Lower lobe of right lung (tissue), 2 donors: Measurements from ENCODE around the gene IFNL1. TPM values are rescaled to one million over a fixed set of nuclear protein-coding genes. Genes with fewer than 3 reads are reported as not detected.
"Not testable (repeated sequence)": the region's sequence is repeated elsewhere in the genome, so short reads cannot be mapped to it uniquely, and the experiment has no call there.

Experiments used
- ATAC-seq, 2 donors: fragments of 200-7000 bp; cut with Tn5 transposase; one replicate each; pipeline ENCODE4 v1.9.1; 2020 to 2022; ENCODE audit warnings: mild to moderate bottlenecking in 2 of 2, moderate library complexity in 2 of 2
- DNase-seq: peaks from one replicate; pipeline ENCODE4 v3.0.0-alpha.2; 2020
- H3K27ac ChIP-seq: fragments of 200-600 bp; one replicate; pipeline ENCODE4 v1.8.0; 2022
- H3K27me3 ChIP-seq: fragments of 200-600 bp; one replicate; pipeline ENCODE4 v1.8.0; 2022; ENCODE audit warnings: low read depth
- H3K36me3 ChIP-seq: fragments of 200-600 bp; one replicate; pipeline ENCODE4 v1.8.0; 2022; ENCODE audit warnings: mild to moderate bottlenecking
- H3K4me1 ChIP-seq: fragments of 200-600 bp; one replicate; pipeline ENCODE4 v1.8.0; 2022
- H3K4me3 ChIP-seq: fragments of 200-600 bp; one replicate; pipeline ENCODE4 v1.8.0; 2022; ENCODE audit warnings: mild to moderate bottlenecking
- H3K9me3 ChIP-seq: fragments of 200-600 bp; one replicate; pipeline ENCODE4 v1.8.0; 2022
- CTCF ChIP-seq: fragments of 200-600 bp; IDR thresholded peaks from one replicate; pipeline ENCODE4 v1.8.0; 2022; ENCODE audit warnings: antibody characterized with exemption, mild to moderate bottlenecking
- intact Hi-C: fragments of 100-400 bp; cut with DNase I; formaldehyde crosslinking; loops from one replicate; pipeline ENCODE4 v1.11.0; 2022
- total RNA-seq: library from RNA; stranded (reverse); fragmentation: NEBNext Ultra II Directional; extraction: Animal tissue kit (Norgen Biotek cat#: 25700); gene quantifications from one replicate; pipeline ENCODE4 v1.2.1, GENCODE V29; 2021
- donor health status: DM: no; HTN: yes; CAD: no; lungs with severe emphysema.

Gene IFNL1
- total RNA-seq, 1 donor from 2014 or later: not detected

DNA sequence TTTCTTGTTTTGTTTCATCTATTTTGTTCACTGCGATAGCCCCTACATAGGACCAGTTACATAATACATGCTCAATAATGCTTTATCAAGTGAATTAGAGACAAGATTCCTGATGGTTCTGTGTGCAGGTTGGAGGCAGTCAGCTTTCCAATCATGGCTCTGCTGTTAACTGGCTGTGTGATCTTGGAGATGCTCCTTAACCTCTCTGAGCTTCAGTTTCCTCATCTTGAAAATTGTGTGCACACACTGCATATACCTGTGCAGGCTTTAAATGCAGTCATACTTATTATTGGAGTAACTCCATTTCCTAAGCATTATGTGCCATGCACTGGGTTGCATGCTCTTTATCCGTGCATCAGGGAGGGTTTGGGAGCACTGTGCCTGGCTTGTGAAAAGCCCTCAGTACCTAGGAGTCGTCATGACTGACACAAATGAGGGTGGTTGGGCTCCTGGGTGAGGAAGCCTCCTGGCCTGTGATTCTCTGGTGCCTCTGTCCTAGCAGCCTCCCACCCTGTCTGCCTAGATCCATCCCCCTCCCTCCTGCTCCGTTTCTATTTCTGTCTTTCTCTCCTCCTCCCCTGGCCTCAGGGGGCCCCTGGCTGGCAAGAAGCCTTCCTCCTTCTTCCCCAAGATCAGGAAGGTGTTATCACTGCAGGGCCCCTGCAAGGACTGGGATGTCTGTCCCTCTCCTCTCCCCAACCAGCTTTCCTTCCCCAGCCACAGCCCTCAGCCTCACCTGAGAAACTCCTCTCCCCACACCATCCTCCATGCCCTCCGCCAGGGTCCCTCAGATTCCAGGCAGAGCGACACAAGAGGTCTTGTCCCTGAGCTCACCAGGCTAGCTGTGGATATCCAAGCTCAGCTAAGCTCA, 8.7 kb downstream of the IFNL1 start:
- intact Hi-C loops: no loop called here
- no peaks in the 10 kb centered on the region for H3K4me1 ChIP-seq
- TF ChIP-seq CTCF: no peak
- no peak overlapping the region for H3K4me3 ChIP-seq
- no peaks in the 10 kb centered on the region for H3K36me3 ChIP-seq
- H3K27me3 ChIP-seq: peaks cover 20% of the 10 kb centered on the region
- H3K9me3 ChIP-seq: no peaks in the 10 kb centered on the region
- H3K27ac ChIP-seq: no peak overlapping the region
- no peak for ATAC-seq
- no peak for DNase-seq

DNA sequence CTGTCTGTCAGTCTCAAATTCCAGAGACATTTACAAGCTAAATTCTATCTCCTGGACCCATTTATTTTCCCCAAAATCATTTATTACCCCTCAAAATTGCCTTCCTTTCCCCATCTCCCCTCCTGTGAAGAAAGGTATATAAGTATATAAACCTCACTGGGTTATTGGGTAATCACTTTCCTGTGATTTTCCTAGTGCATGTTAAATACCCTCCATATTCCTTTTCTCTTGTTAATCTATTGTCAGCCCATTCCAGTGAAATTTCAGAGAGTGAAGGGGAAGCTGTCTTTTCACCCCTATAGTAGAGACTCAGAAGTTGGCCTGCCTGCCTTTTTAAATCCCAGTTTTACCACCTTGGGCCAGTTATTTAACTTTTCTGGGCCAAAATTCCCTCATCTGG, 9.9 kb downstream of the IFNL1 start:
- intact Hi-C loops: no loop called here
- no peak for TF ChIP-seq CTCF
- DNase-seq: no peak

DNA sequence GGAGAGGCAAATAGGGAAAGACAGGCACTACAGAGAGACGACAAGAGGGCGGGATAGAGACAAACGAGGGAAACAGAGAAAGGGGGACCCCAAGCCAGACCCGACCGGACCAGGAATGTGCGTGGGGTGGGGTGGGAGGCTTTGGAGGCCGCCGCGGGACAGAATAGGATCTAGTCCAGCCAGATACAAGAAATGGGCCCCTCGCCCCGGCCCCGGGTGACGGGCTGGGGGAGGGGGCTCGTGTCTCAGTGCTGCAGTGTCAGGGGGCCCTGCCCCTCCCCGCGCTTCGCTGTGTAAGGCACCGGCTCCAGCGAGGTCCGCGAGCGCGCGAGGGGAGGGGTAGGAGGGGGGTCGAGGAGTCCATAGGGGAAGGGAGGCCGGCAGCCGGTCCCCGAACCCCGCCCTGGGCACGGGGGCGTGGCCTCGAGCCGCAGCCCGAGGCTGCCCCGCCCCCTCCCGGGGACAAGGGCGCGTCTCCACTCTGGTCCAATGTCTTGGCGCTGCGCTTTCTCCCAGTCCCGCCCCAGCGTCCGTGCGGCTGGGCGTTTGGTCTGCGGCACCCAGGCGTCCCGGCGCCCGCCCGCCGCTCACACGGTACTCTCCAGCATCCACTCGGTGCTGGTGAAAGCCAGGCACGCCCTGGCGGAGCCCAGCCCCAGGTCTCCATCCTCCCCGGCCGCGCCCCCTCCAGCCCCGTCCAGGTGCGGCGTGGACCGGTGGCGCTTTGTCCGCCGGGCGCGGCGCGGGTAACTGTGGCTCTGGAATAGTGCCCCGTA, 11.0 kb downstream of the IFNL1 start:
- no peak for TF ChIP-seq CTCF
- H3K4me1 ChIP-seq: no peaks in the 10 kb centered on the region
- H3K27me3 ChIP-seq: peaks cover 20% of the 10 kb centered on the region
- H3K4me3 ChIP-seq: peak overlapping the region; percentile 34
- no peaks in the 10 kb centered on the region for H3K9me3 ChIP-seq
- DNase-seq (peak; percentile 64), ATAC-seq (peak; percentile 88 to 94)
- intact Hi-C loops: no loop called here
- no peaks in the 10 kb centered on the region for H3K36me3 ChIP-seq
- H3K27ac ChIP-seq: no peak overlapping the region

More for the DNA sequence above, 9.9 kb downstream of the IFNL1 start:
- no peaks in the 10 kb centered on the region for H3K36me3 ChIP-seq
- no peak for ATAC-seq
- no peaks in the 10 kb centered on the region for H3K9me3 ChIP-seq
- H3K27me3 ChIP-seq: peaks cover 20% of the 10 kb centered on the region
- H3K27ac ChIP-seq: no peak overlapping the region
- H3K4me1 ChIP-seq: no peaks in the 10 kb centered on the region
- no peak overlapping the region for H3K4me3 ChIP-seq

DNA sequence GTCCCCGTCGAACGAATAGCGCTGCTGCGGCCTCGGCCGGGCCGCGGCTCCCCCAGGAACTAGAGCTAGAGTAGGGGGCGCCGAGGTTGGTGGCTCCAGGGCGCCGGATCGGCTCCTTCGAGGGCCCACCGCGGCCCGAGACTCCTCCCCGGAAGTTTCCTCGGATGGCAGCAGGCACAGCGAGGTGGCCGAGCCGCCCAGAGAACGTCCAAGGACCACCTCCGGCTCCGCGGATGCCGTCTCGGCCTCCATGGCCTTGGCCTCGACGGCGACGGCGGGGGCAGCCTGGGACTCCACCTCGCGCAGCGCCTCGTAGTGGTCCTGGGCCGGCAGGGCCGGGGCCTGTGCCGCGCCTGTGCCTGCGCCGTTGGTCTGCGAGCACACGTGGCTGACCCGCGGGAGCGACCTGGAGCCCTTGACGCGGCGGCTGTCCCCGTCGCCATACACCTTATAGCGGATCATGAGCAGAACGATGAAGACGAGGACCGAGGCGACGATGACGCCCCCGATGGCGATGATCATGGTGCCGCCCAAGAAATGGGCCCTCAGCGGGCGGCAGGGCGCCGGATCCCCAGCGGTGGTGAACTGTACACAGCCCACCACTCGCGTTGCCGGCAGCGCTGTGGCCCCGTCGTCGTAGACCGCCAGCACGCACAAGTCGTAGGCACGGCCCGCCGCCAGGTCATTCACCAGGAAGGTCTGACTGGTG, 11.8 kb downstream of the IFNL1 start:
- Histone ChIP-seq H3K27me3 (peaks cover 20% of the 10 kb centered on the region), H3K27ac (no peak overlapping the region), H3K9me3 (no peaks in the 10 kb centered on the region), H3K36me3 (no peaks in the 10 kb centered on the region), H3K4me3 (peak overlapping the region; percentile 34), H3K4me1 (no peaks in the 10 kb centered on the region)
- intact Hi-C loops: no loop called here
- ATAC-seq: peak; percentile 40 to 41
- no peak for DNase-seq
- TF ChIP-seq CTCF: no peak

GRCh38 chr19:39308531-39309304, 12.5 kb downstream of the IFNL1 start:
- Histone ChIP-seq H3K4me1 (no peaks in the 10 kb centered on the region), H3K36me3 (no peaks in the 10 kb centered on the region), H3K27ac (no peak overlapping the region), H3K9me3 (no peaks in the 10 kb centered on the region), H3K27me3 (peaks cover 20% of the 10 kb centered on the region), H3K4me3 (no peak overlapping the region)
- no peak for DNase-seq
- TF ChIP-seq CTCF: no peak
- intact Hi-C loops: no loop called here
- peak in 1 of 2 donors; percentile 11 for ATAC-seq

GRCh38 chr19:39309305-39309670, 13.1 kb downstream of the IFNL1 start:
- DNase-seq: not testable (repeated sequence)

More at GRCh38 chr19:39309305-39309670, 13.1 kb downstream of the IFNL1 start:
- H3K27ac ChIP-seq, ATAC-seq, H3K4me3 ChIP-seq, intact Hi-C loops, H3K36me3 ChIP-seq, H3K9me3 ChIP-seq, H3K4me1 ChIP-seq: not testable (repeated sequence)
- H3K27me3 ChIP-seq: peaks cover 19% of the 10 kb centered on the region
